ENCODE measurements around the gene WDR19. TPM values are rescaled to one million over a fixed set of nuclear protein-coding genes. Genes with fewer than 3 reads are reported as not detected.

Gene WDR19
- total RNA-seq, 4 donors from 2014 or later = 23.1 to 57.6 (median 34.7) TPM

DNA sequence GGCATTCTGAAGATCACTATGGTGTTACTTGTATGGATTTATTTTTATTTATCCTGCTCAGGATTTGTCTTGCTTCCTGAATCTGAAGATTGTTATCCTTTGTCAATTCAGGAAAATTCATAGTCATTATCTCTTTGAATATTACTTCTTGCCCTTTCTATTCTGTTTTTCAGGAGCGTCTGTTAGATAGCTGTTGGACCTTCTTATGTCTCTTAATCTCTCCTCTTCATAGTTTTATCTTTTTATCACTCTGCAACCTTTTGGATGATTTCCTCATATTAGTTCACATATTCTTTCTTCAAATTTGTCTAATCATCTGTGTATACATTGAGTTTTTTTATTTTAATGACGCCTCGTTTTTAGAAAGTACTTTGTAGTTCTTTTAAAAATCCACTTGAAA, 19.6 kb downstream of the WDR19 start:
- WGBS, 2 donors (ENCODE audit: low coverage in 1 of 2) = 97 to 98% methylated on average over 3 of the region's 3 CpGs
- TF ChIP-seq, protein P1, sequence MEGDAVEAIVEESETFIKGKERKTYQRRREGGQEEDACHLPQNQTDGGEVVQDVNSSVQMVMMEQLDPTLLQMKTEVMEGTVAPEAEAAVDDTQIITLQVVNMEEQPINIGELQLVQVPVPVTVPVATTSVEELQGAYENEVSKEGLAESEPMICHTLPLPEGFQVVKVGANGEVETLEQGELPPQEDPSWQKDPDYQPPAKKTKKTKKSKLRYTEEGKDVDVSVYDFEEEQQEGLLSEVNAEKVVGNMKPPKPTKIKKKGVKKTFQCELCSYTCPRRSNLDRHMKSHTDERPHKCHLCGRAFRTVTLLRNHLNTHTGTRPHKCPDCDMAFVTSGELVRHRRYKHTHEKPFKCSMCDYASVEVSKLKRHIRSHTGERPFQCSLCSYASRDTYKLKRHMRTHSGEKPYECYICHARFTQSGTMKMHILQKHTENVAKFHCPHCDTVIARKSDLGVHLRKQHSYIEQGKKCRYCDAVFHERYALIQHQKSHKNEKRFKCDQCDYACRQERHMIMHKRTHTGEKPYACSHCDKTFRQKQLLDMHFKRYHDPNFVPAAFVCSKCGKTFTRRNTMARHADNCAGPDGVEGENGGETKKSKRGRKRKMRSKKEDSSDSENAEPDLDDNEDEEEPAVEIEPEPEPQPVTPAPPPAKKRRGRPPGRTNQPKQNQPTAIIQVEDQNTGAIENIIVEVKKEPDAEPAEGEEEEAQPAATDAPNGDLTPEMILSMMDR (IDR thresholded peaks at IDR 0.05) = no peak
- TF ChIP-seq POLR2AphosphoS5 (IDR thresholded peaks at IDR 0.05) (no peak), EP300 (IDR thresholded peaks at IDR 0.05) (no peak), POLR2A (IDR thresholded peaks at IDR 0.05) (no peak)
- H3K4me1 ChIP-seq = no peaks in the 10 kb centered on the region
- H3K27me3 ChIP-seq = no peaks in the 10 kb centered on the region
- H3K27ac ChIP-seq = no peak overlapping the region
- H3K36me3 ChIP-seq = peaks cover 6 to 91% of the 10 kb centered on the region in 2 donors
- no peaks in the 10 kb centered on the region for H3K9me3 ChIP-seq
- H3K4me3 ChIP-seq = no peak overlapping the region
- no peak for ATAC-seq

DNA sequence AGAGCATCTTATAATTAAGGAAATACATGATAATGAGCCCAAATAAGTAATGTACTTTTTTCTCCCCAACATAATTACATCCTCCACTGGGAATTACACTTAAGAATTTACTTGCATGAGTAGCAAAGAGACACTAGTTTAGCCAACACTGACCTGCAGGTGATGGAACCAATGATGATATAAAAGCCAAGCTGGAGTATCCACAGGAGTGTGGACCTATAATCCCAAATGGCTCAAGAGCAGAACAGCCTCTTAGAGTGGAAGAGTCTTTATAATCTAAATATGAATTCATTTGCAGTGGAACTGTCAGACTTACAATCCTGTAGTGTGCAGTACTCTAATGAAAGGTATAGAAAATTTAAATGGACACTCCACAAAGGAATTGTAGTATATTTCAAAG, 22.2 kb downstream of the WDR19 start:
- no peak for ATAC-seq

DNA sequence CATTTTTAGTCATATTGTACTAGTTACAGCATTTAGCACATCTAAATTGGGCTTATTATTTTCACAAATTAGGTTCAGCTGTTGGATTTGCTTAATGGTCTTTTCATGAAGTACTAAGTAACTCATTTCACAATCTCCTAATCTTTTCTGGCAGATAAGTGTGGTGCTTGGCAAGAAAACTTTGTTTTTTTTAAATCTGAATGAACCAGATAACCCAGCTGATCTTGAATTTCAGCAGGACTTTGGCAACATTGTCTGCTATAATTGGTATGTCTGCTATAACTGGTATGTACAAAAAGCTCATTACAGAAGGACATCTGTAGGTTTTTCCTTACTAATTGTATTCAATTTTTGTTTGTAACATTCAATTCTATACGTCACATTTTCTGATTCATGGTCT, 22.7 kb downstream of the WDR19 start:
- Histone ChIP-seq H3K4me3 (no peak overlapping the region), H3K9me3 (no peaks in the 10 kb centered on the region), H3K27ac (no peak overlapping the region), H3K36me3 (peaks cover 8 to 87% of the 10 kb centered on the region in 2 donors), H3K27me3 (no peaks in the 10 kb centered on the region), H3K4me1 (no peaks in the 10 kb centered on the region)
- 89 to 100% methylated on average over 1 of the region's 1 CpG for WGBS, 2 donors (ENCODE audit: low coverage in 1 of 2)
- TF ChIP-seq POLR2AphosphoS5 (IDR thresholded peaks at IDR 0.05) (no peak), EP300 (IDR thresholded peaks at IDR 0.05) (no peak), POLR2A (IDR thresholded peaks at IDR 0.05) (no peak)
- TF ChIP-seq, protein P1 (IDR thresholded peaks at IDR 0.05) = no peak
- no peak for ATAC-seq

More for the DNA sequence above, 22.2 kb downstream of the WDR19 start:
- Histone ChIP-seq H3K27ac (no peak overlapping the region), H3K9me3 (no peaks in the 10 kb centered on the region), H3K36me3 (peaks cover 8 to 90% of the 10 kb centered on the region in 2 donors), H3K4me1 (no peaks in the 10 kb centered on the region), H3K27me3 (no peaks in the 10 kb centered on the region), H3K4me3 (no peak overlapping the region)
- no peak for TF ChIP-seq POLR2AphosphoS5 (IDR thresholded peaks at IDR 0.05)
- TF ChIP-seq EP300 (IDR thresholded peaks at IDR 0.05) = no peak
- TF ChIP-seq, protein P1 (IDR thresholded peaks at IDR 0.05) = no peak
- no peak for TF ChIP-seq POLR2A (IDR thresholded peaks at IDR 0.05)

DNA sequence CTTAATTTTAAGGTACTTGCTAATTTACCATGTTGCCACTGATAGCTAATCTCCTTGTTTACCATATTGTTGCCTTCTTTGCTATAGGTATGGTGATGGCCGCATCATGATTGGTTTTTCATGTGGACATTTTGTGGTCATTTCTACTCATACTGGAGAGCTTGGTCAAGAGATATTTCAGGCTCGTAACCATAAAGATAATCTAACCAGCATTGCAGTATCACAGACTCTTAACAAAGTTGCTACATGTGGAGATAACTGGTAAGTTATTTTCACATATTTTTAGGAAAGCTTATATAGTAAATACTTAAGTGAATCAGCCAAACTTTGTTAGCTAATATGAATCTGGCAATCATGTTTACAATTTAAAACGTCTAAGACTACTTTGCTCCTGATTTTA, 23.1 kb downstream of the WDR19 start:
- no peak overlapping the region for H3K4me3 ChIP-seq
- no peaks in the 10 kb centered on the region for H3K9me3 ChIP-seq
- WGBS, 2 donors (ENCODE audit: low coverage in 1 of 2) = 89 to 100% methylated on average over 2 to 3 of the region's 3 CpGs
- no peak overlapping the region for H3K27ac ChIP-seq
- TF ChIP-seq, protein P1 (IDR thresholded peaks at IDR 0.05) = no peak
- no peak for TF ChIP-seq POLR2A (IDR thresholded peaks at IDR 0.05)
- H3K36me3 ChIP-seq = peaks cover 8 to 86% of the 10 kb centered on the region in 2 donors
- no peaks in the 10 kb centered on the region for H3K4me1 ChIP-seq
- no peaks in the 10 kb centered on the region for H3K27me3 ChIP-seq
- no peak for ATAC-seq

GRCh38 chr4:39227906-39228305, 45.6 kb downstream of the WDR19 start:
- H3K36me3 ChIP-seq = peaks cover 0 to 66% of the 10 kb centered on the region in 2 donors
- no peak for ATAC-seq
- no peaks in the 10 kb centered on the region for H3K9me3 ChIP-seq
- no peak overlapping the region for H3K4me3 ChIP-seq
- no peaks in the 10 kb centered on the region for H3K27me3 ChIP-seq
- no peak overlapping the region for H3K27ac ChIP-seq
- no peaks in the 10 kb centered on the region for H3K4me1 ChIP-seq
- WGBS, 2 donors (ENCODE audit: low coverage in 1 of 2) = 57 to 71% methylated on average over 2 of the region's 2 CpGs
- no peak for TF ChIP-seq EP300 (IDR thresholded peaks at IDR 0.05)

Measured in gastroesophageal sphincter (tissue), 4 donors.